IMR-90 (cell line): ENCODE data around the gene AKAP13. TPM values are rescaled to one million over a fixed set of nuclear protein-coding genes. Genes with fewer than 3 reads are reported as not detected.

Experiments
- ATAC-seq: fragments of 200-7000 bp; cut with Tn5 transposase; 2 replicates; pipeline ENCODE4 v1.9.1; 2020; ENCODE audit warnings: low read depth, mild to moderate bottlenecking, moderate library complexity
- BruUV-seq: library from RNA; stranded (reverse); fragments of 400-500 nt; replicated peaks from 2 replicates; lab custom pipeline; 2021; lab: Mats Ljungman, UMichigan
- CTCF ChIA-PET: fragments of 300-600 bp; formaldehyde crosslinking; extraction: SDS; loops from one replicate; lab custom pipeline; 2021; ENCODE audit warnings: antibody characterized with exemption; lab: Yijun Ruan, JAX
- POLR2A ChIA-PET: fragments of 300-600 bp; sonication (Branson Sonifier 250); formaldehyde crosslinking; loops from one replicate; lab custom pipeline; 2022; ENCODE audit warnings: antibody characterized with exemption; ENCODE audit not compliant: unreplicated experiment; lab: Charles Lee
- DNase-seq: peaks from one replicate; pipeline ENCODE4 v3.0.0; 2013
- H2AFZ ChIP-seq: replicated peaks from 2 replicates; pipeline ENCODE3; 2013; ENCODE audit warnings: low read length, mild to moderate bottlenecking; ENCODE audit not compliant: poor library complexity
- H2AK5ac ChIP-seq: 2 replicates; pipeline ENCODE4 v1.6.1; 2013; ENCODE audit warnings: low read depth, low read length, inconsistent platforms
- H2AK9ac ChIP-seq: replicated peaks from 2 replicates; pipeline ENCODE3; 2013; ENCODE audit warnings: mild to moderate bottlenecking, low read depth, low read length, moderate library complexity; ENCODE audit not compliant: poor library complexity
- H2BK120ac ChIP-seq: 2 replicates; pipeline ENCODE4 v1.6.1; 2013; ENCODE audit warnings: low read depth, low read length, inconsistent platforms
- H2BK15ac ChIP-seq: 3 replicates; pipeline ENCODE4 v1.6.1; 2013; ENCODE audit warnings: low read depth, low read length, inconsistent platforms
- H2BK20ac ChIP-seq: 2 replicates; pipeline ENCODE4 v1.6.1; 2013; ENCODE audit warnings: low read depth, mild to moderate bottlenecking, inconsistent platforms, low read length, moderate library complexity
- H2BK5ac ChIP-seq: 2 replicates; pipeline ENCODE4 v1.6.1; 2013; ENCODE audit warnings: mild to moderate bottlenecking, low read depth, low read length, inconsistent platforms; ENCODE audit not compliant: poor library complexity, severe bottlenecking
- H3K14ac ChIP-seq: replicated peaks from 2 replicates; pipeline ENCODE4 v1.6.1; 2013; ENCODE audit warnings: low read depth, low read length, inconsistent platforms
- H3K18ac ChIP-seq: 2 replicates; pipeline ENCODE4 v1.6.1; 2013; ENCODE audit warnings: low read depth, low read length, control low read depth
- H3K23ac ChIP-seq: 2 replicates; pipeline ENCODE4 v1.6.1; 2013; ENCODE audit warnings: low read depth, low read length, inconsistent platforms
- H3K27ac ChIP-seq: 2 replicates; pipeline ENCODE4 v1.5.1; 2013; ENCODE audit warnings: mild to moderate bottlenecking, control low read depth, low read length; ENCODE audit not compliant: insufficient read depth
- H3K27me3 ChIP-seq: 2 replicates; pipeline ENCODE4 v1.6.1; 2013; ENCODE audit warnings: low read length; ENCODE audit not compliant: control insufficient read depth, insufficient read depth
- H3K36me3 ChIP-seq: 2 replicates; pipeline ENCODE4 v1.6.1; 2013; ENCODE audit warnings: low read length, mixed read lengths; ENCODE audit not compliant: control insufficient read depth, insufficient read depth
- H3K4ac ChIP-seq: 2 replicates; pipeline ENCODE4 v1.6.1; 2013; ENCODE audit warnings: low read depth, low read length, inconsistent platforms
- H3K4me1 ChIP-seq: 2 replicates; pipeline ENCODE4 v1.6.1; 2013; ENCODE audit warnings: low read length, mixed read lengths; ENCODE audit not compliant: control insufficient read depth, insufficient read depth
- H3K4me2 ChIP-seq: 2 replicates; pipeline ENCODE4 v1.6.1; 2013; ENCODE audit warnings: low read depth, mild to moderate bottlenecking, control low read depth, low read length, moderate library complexity
- H3K4me3 ChIP-seq: 2 replicates; pipeline ENCODE4 v1.5.1; 2013; ENCODE audit warnings: low read depth, mild to moderate bottlenecking, control low read depth, low read length, moderate library complexity; ENCODE audit not compliant: insufficient read depth
- H3K56ac ChIP-seq: 2 replicates; pipeline ENCODE4 v1.6.1; 2013; ENCODE audit warnings: low read length, inconsistent platforms; ENCODE audit not compliant: insufficient read depth; ENCODE audit errors: extremely low read depth
- H3K79me1 ChIP-seq, 2 experiments: 2 replicates each; pipeline ENCODE4 v1.6.1; 2013; ENCODE audit warnings: low read length in 2 of 2, inconsistent platforms in 1 of 2, low read depth in 1 of 2
- H3K9ac ChIP-seq: 2 replicates; pipeline ENCODE4 v1.6.1; 2013; ENCODE audit warnings: low read depth, low read length, control low read depth
- H3K9me1 ChIP-seq: 2 replicates; pipeline ENCODE4 v1.6.1; 2013; ENCODE audit warnings: low read length, inconsistent platforms; ENCODE audit not compliant: insufficient read depth
- H3K9me3 ChIP-seq: 2 replicates; pipeline ENCODE4 v1.6.1; 2013; ENCODE audit warnings: low read length; ENCODE audit not compliant: control insufficient read depth, insufficient read depth
- H4K20me1 ChIP-seq: 2 replicates; pipeline ENCODE4 v1.6.1; 2013; ENCODE audit warnings: low read length, inconsistent platforms; ENCODE audit not compliant: insufficient read depth
- H4K5ac ChIP-seq: 2 replicates; pipeline ENCODE4 v1.6.1; 2013; ENCODE audit warnings: mild to moderate bottlenecking, low read depth, low read length, control low read depth
- H4K8ac ChIP-seq, 2 experiments: 2 replicates each; pipeline ENCODE4 v1.6.1; 2013; ENCODE audit warnings: low read depth in 2 of 2, low read length in 2 of 2, control low read depth in 1 of 2, inconsistent platforms in 1 of 2
- H4K91ac ChIP-seq: 2 replicates; pipeline ENCODE4 v1.6.1; 2013; ENCODE audit warnings: low read depth, low read length, inconsistent platforms; ENCODE audit not compliant: insufficient read depth
- BHLHE40 ChIP-seq: fragments of 150-350 bp; IDR thresholded peaks from 2 replicates; pipeline ENCODE4 v1.6.1; 2016; ENCODE audit warnings: mild to moderate bottlenecking, low read depth, low read length
- CEBPB ChIP-seq: IDR thresholded peaks from 2 replicates; pipeline ENCODE4 v1.6.1; 2012; ENCODE audit warnings: low read depth, low read length, improper control_type of control experiment
- CHD1 ChIP-seq: IDR thresholded peaks from 2 replicates; pipeline ENCODE4 v1.6.1; 2012; ENCODE audit warnings: low read depth, low read length, improper control_type of control experiment
- FOS ChIP-seq: fragments of 150-350 bp; IDR thresholded peaks from 2 replicates; pipeline ENCODE4 v1.6.1; 2016; ENCODE audit warnings: low read depth, low read length
- MAFK ChIP-seq: IDR thresholded peaks from 2 replicates; pipeline ENCODE4 v1.6.1; 2012; ENCODE audit warnings: low read depth, low read length, improper control_type of control experiment
- MAZ ChIP-seq: IDR thresholded peaks from 2 replicates; pipeline ENCODE4 v1.6.1; 2012; ENCODE audit warnings: low read depth, mild to moderate bottlenecking, low read length, improper control_type of control experiment, moderate library complexity, borderline replicate concordance
- MXI1 ChIP-seq: IDR thresholded peaks from 2 replicates; pipeline ENCODE4 v1.6.1; 2012; ENCODE audit warnings: low read depth, mild to moderate bottlenecking, low read length, moderate library complexity, borderline replicate concordance
- NFE2L2 ChIP-seq: fragments of 150-350 bp; IDR thresholded peaks from 2 replicates; pipeline ENCODE4 v1.6.1; 2016; ENCODE audit warnings: low read depth, mild to moderate bottlenecking, low read length
- POLR2A ChIP-seq: IDR thresholded peaks from 2 replicates; pipeline ENCODE4 v1.6.1; 2012; ENCODE audit warnings: mild to moderate bottlenecking, low read depth, low read length
- RAD21 ChIP-seq: IDR thresholded peaks from 2 replicates; pipeline ENCODE4 v1.6.1; 2012; ENCODE audit warnings: low read length, improper control_type of control experiment
- RCOR1 ChIP-seq: IDR thresholded peaks from 2 replicates; pipeline ENCODE4 v1.6.1; 2012; ENCODE audit warnings: mild to moderate bottlenecking, low read length, improper control_type of control experiment; ENCODE audit not compliant: insufficient replicate concordance
- RFX5 ChIP-seq: IDR thresholded peaks from 2 replicates; pipeline ENCODE4 v1.8.0; 2012; ENCODE audit warnings: low read depth, mild to moderate bottlenecking, low read length, moderate library complexity
- SMC3 ChIP-seq: fragments of 150-350 bp; IDR thresholded peaks from 2 replicates; pipeline ENCODE4 v1.6.1; 2016; ENCODE audit warnings: low read depth, mild to moderate bottlenecking, antibody characterized with exemption, low read length, moderate library complexity
- WGBS, 2 experiments: methylation state at CpG; one replicate each; pipeline versions ENCODE4 v1.1.5 to v1.1.7; 2013; ENCODE audit warnings: missing lambda C conversion rate in 2 of 2; ENCODE audit not compliant: insufficient read length in 1 of 2; ENCODE audit errors: extremely low coverage in 2 of 2; 5-methylcytosine and 5-hydroxymethylcytosine counted together
- dilution Hi-C: fragments of 300-500 bp; cut with HindIII; formaldehyde crosslinking; loops from one replicate; pipeline ENCODE4 v1.14.3; 2018; ENCODE audit warnings: low sequenced_read_pairs; ENCODE audit not compliant: unreplicated experiment
- in situ Hi-C: fragments of 300-500 bp; cut with MboI; formaldehyde crosslinking; loops from 3 replicates; pipeline ENCODE4 v1.14.3; 2019; ENCODE audit warnings: low sequenced_read_pairs, inconsistent platforms, mixed read lengths
- intact Hi-C: fragments of 100-400 bp; cut with micrococcal nuclease; formaldehyde crosslinking; loops from 2 replicates; pipeline ENCODE4 v1.10.0; 2022
- polyA plus RNA-seq, 3 experiments: library from polyadenylated mRNA; depleted of rRNA; stranded (reverse); fragments of >200 nt; gene quantifications; 2 replicates each; pipeline ENCODE4 v1.2.3, GENCODE V29; 2012; ENCODE audit warnings: low replicate concordance in 1 of 3
- total RNA-seq: library from RNA; depleted of rRNA; stranded (reverse); fragments of >200 nt; gene quantifications from 2 replicates; pipeline ENCODE4 v1.2.3, GENCODE V29; 2012
- TF ChIP-seq, protein P1 (sequence below): fragments of 150-350 bp; IDR thresholded peaks from 2 replicates; pipeline ENCODE4 v1.6.1; 2017; ENCODE audit warnings: mild to moderate bottlenecking, antibody characterized with exemption, low read length, low read depth
- TF ChIP-seq, protein P2 (sequence below): fragments of 150-350 bp; IDR thresholded peaks from 2 replicates; pipeline ENCODE4 v1.6.1; 2016; ENCODE audit warnings: low read depth, mild to moderate bottlenecking, low read length, moderate library complexity, borderline replicate concordance

Gene AKAP13
- total and polyA plus RNA-seq, 2 of the 4 experiments (the other 2 are of a cell fraction): 10.4 to 46.4 TPM

DNA sequence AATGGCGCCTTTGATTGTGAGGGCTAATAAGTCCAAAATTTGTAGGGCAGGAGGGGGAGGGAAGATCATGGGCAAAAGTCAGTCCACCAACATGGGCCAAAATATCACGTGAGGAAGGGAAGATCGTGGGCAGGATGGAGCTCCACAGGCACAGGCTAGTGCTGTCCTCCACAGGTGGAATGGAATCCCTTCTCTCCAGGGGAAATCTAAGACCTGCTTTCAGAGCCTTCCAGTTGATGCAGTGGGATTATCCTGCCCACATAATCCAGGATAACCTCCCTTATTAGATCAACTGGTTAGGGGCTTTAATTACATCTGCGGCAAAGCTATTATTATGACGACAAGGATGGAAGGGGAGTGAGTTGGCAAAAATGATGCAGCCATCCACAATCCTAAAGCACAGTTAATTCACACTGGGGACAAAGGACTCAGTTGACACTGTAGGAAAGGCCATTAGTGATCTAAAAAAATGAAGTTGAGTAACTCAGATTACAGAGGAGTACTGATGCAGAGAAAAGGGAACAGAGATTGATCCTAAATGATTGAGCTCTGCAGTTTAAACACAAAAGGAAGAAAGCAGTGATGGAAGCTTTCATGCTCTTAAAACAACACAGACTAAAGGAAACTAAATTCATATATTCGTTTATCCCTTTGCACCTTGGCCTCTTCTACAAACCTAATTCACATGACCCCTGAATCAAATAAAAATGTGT lies 159.8 kb downstream of the AKAP13 start:
- Histone ChIP-seq H4K91ac (no peak overlapping the region), H4K20me1 (peaks cover 11% of the 10 kb centered on the region; the same call in 1 of the 2 replicates), H3K4me3 (no peak overlapping the region), H2AK5ac (no peak overlapping the region), H3K14ac (no peak overlapping the region; the same call in 1 of the 2 replicates), H3K9me1 (peaks cover 15% of the 10 kb centered on the region), H3K9ac (no peak overlapping the region), H3K27me3 (no peaks in the 10 kb centered on the region), H3K36me3 (peaks cover 4% of the 10 kb centered on the region; the same call in 1 of the 2 replicates), H3K4me2 (no peak overlapping the region), H3K56ac (no peak overlapping the region), H3K4ac (no peak overlapping the region), H2AFZ (no peak overlapping the region), H3K27ac (no peak overlapping the region), H3K18ac (no peak overlapping the region), H2BK20ac (no peak overlapping the region), H2BK15ac (no peak overlapping the region), H3K23ac (0 out of 2 replicates have a peak overlapping the region, but pooled peaks have one; percentile 47), H4K5ac (no peak overlapping the region), H3K4me1 (peaks cover 16% of the 10 kb centered on the region), H2AK9ac (no peak overlapping the region), H2BK120ac (no peak overlapping the region), H4K8ac (no peak overlapping the region), H2BK5ac (no peak overlapping the region), H3K79me1 (peaks cover 26 to 47% of the 10 kb centered on the region in 2 experiments), H3K9me3 (no peaks in the 10 kb centered on the region)
- dilution Hi-C loops: no loop called here
- CTCF ChIA-PET: no interaction called here
- no peak for DNase-seq
- in situ Hi-C loops: no loop called here
- 100% methylated on average over 1 of the region's 6 CpGs; no CpG with 5 or more reads in 1 of the 2 experiments for WGBS, 2 experiments
- no peak for ATAC-seq
- POLR2A ChIA-PET: no interaction called here
- BruUV-seq: no TSS peak
- intact Hi-C loops: no loop called here
- no peak for TF ChIP-seq MXI1
- no peak for TF ChIP-seq CHD1
- TF ChIP-seq MAFK: no peak
- no peak for TF ChIP-seq RFX5
- no peak for TF ChIP-seq MAZ
- TF ChIP-seq CEBPB: no peak
- TF ChIP-seq, protein P1, sequence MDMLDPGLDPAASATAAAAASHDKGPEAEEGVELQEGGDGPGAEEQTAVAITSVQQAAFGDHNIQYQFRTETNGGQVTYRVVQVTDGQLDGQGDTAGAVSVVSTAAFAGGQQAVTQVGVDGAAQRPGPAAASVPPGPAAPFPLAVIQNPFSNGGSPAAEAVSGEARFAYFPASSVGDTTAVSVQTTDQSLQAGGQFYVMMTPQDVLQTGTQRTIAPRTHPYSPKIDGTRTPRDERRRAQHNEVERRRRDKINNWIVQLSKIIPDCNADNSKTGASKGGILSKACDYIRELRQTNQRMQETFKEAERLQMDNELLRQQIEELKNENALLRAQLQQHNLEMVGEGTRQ: no peak
- TF ChIP-seq, protein P2, sequence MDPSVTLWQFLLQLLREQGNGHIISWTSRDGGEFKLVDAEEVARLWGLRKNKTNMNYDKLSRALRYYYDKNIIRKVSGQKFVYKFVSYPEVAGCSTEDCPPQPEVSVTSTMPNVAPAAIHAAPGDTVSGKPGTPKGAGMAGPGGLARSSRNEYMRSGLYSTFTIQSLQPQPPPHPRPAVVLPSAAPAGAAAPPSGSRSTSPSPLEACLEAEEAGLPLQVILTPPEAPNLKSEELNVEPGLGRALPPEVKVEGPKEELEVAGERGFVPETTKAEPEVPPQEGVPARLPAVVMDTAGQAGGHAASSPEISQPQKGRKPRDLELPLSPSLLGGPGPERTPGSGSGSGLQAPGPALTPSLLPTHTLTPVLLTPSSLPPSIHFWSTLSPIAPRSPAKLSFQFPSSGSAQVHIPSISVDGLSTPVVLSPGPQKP: no peak
- no peak for TF ChIP-seq RAD21
- TF ChIP-seq POLR2A: no peak
- TF ChIP-seq SMC3: no peak
- TF ChIP-seq FOS: no peak
- TF ChIP-seq NFE2L2: no peak
- TF ChIP-seq RCOR1: no peak
- no peak for TF ChIP-seq BHLHE40
